Activated T-cell treated with anti-CD3 and anti-CD28 coated beads for 48 hours (primary cell): ENCODE results near the gene SLC8B1.

Experiments
- DNase-seq: peaks from one replicate; pipeline ENCODE4 v3.0.0-alpha.2; 2020; ENCODE audit warnings: low read depth

The SLC8B1 gene

GRCh38 chr12:113318900-113319628 is 15.8 kb downstream of the SLC8B1 start:
- no peak for DNase-seq

DNA sequence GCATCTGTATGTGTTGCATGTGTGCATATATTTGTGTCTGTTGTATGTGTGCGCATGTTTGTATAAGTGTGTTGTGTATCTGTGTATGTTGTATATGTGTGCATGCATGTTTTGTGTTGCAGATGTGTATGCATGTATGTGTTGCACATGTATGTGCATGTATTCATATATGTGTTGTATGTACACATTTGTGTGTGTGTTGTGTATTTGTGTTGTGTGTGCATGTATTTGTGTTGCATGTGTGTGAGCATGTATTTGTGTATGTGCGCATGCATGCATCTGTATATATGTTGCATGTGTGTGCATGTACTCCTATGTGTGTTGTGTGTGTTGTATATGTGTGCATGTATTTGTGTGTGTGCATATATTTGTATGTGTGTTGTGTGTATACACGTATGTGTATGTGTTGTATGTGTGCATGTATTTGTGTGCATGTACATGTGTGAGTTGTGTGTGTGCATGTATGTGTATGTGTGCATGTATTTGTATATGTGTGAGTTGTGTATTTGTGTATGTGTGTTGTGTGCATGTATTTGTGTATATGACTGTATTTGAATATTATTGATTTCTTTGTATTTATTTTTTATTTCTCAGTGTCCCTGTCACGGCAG is 16.8 kb downstream of the SLC8B1 start:
- DNase-seq, result no peak

GRCh38 chr12:113317122-113317521 is 17.8 kb downstream of the SLC8B1 start:
- no peak for DNase-seq

DNA sequence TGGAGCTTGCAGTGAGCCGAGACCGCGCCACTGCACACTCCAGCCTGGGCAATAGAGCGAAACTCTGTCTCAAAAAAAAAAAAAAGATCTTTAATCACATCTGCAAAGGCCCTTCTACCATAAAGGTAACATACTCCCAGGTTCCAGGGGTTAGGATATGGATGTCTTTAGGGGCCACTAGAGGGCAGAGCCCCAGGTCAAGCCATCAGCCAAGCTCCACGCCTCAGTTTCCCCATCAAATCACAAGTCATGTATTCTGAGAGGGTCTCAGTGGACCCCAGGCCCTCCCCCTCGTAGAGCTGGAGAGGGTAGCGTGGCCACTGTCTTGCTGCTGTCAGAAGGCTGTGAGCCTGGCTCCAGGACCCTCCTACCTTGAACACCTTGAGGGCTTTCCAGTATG is 18.8 kb downstream of the SLC8B1 start:
- no peak for DNase-seq

DNA sequence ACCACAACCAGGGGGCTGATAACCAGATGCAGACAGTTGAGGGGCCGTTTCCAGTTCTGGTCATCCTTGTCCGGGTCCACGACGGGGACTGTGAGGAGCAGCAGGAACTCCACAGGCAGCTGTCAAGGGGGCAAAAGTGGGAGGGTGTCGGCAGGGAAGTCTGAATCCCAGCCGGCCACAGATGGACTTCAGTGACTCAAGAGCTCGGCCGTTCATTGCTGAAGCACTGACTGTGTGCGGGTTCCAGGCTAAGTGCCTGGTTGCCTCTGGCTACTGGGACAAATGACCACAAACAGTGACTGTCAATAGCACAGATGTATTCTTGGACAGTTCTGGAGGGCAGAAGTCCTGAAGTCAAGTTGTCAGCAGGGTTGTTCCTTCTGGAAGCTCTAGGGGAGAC is 19.6 kb downstream of the SLC8B1 start:
- no peak for DNase-seq

- no peak for DNase-seq
These were observed 20.8 kb downstream of the SLC8B1 start for GRCh38 chr12:113314121-113314529.

DNA sequence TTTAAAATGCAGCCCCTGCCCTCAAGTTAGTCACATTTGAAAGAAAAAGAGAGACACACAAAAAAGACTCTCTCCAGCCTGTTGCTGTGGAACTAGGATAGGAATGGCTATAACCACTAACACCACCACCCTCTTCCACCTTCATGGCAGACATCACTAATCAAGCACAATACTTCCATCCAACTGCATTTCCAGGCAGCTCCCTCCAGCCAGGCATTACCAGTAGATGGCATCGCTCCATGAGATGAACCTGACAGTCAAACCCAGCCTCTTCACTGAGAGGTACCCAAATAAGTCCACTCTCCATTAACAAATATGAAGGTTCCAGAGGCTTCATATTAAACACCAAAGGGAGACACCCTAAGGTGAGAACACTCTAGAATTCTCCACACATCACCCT is 24.4 kb downstream of the SLC8B1 start:
- DNase-seq, result no peak

DNA sequence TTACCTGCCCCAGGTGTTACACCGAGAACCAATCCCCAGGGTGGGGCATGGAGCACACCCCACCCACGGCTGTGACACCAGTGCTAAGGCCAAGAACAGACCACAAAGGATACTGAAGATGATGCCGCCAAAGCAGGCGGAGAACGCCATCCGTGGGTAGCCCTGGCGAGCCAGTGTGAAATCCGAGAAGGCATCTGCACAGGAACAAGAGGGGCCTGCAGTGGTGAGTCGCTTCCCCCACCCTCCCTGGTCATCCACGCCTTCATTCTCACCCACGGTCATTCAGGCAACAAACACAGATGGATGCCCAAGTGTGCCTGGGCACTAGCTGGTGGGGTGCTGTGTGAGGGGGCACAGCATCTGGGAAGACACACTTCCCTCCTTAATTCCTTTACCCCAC is 28.5 kb downstream of the SLC8B1 start:
- no peak for DNase-seq

DNA sequence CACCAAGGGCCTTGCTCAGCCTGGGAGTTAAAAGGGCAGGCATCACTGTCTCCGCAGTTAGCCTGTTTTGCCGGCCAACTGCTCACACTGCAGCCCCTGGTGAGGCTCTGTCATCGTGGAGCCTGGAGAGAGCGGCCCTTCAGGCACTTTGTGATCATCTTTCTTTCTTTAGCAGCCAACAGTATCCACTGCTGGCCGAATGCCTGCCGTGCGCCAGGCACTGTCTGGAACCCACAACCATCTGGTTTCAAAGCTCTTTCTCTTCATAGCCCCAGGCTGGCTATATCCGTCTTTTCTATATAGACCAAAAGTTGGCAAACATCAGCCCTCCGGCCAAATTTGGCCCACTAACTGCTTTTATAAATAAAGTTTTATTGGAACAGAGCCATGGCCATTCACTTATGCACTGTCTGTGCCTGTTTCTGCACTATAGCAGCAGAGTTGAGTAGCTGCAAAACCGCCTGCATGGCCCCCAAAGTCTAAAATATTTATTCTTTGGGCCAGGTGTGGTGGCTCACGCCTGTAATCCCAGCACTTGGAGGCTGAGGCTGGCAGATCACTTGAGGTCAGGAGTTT is 29.5 kb downstream of the SLC8B1 start:
- no peak for DNase-seq

DNA sequence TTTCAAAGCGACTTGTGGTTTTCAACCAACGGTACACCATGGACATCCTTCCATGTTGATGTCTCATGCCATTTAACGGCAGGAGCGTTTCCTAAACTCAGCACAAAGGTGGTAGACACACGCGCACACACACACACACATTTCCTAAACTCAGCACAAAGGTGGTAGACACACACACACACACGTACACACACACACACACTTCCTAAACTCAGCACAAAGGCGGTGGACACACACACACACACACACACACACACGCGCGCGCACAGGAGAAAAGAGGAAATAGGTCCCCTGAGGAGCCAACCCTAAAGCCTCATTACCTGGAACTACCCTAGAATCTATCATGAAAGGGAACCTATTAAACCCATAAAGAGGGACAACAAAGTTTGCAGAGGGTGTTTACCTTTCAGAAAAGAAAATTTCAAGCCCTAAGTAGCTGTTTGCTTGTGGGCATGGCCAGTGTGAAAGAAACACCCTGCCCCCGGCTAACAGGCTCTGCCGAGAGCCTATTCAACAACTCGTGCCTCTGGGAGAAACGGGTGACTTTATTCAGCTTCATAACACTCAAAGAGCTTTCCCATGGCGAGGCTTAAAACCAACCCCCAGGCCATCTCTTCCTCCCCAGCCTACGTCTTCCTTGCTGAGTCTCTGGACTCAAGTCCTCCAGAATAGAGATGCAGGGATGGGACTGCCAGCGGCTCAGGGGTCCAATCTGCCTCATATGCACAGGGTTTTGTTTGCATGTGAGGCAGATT is 31.8 kb downstream of the SLC8B1 start:
- DNase-seq, result no peak

DNA sequence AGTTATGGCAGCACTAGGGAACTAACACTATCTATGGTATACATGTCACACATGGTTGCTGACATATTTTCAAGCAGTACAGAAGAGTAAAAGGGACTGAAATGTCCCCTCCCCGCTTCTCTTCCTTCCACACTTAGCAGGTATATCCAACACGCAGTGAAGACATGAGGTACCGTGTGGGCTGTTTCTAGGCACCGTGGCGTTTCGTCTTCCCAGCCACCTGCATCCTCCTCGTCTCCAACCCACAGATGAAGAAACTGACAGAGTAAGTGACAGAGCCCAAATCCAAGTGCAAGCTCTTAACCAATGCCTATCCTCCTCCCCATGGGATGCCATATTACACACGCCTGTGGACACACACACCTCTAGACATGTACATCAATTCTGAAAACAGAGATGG is 32.4 kb downstream of the SLC8B1 start:
- no peak for DNase-seq

- DNase-seq, result no peak
These were observed 33.1 kb downstream of the SLC8B1 start for GRCh38 chr12:113301811-113302210.

DNA sequence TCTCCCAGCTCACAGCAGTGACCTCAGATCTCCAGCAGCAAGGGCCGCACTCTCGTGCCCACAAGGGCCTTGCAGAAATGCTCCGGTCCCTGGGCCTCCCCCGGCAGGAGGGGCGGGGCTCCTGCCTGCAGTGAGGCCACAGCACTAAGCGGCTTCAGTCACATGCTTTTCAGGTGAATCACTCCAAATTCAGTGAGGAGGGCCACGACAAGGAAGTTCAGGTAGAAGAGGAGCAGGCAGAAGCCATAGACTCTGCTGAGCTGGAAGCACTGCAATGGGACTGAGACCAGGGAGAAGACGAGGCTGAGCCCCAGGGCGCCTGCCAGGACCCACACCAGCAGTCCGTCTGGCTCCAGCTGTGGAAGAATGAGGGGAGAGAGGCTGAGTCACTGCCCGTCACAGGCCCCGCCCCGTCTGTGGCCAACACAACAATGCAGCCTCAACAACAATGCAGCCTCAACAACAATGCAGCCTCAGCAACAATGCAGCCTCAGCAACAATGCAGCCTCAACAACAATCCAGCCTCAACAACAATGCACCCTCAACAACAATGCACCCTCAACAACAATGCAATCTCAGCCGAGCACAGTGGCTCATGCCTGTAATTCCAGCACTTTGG is 35.2 kb downstream of the SLC8B1 start:
- no peak for DNase-seq

GRCh38 chr12:113298861-113299545 is 35.9 kb downstream of the SLC8B1 start:
- no peak for DNase-seq

DNA sequence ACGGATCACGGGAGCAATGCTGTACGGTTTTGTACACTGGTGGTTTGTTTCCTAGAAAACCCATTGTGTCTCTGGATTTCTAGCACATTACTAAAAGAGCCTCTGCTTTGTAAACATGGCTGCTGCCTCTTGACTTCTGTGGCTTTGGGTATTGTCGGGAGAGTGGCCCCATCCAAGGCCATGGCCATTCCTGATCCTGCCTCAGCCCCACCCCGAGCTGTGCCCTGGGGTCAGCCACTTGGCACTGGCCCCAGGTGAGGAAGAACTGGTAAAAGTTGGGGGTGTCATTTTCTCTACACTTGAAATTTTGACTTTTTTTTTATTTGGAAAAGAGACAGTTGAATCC is 36.5 kb downstream of the SLC8B1 start:
- DNase-seq, result no peak

DNA sequence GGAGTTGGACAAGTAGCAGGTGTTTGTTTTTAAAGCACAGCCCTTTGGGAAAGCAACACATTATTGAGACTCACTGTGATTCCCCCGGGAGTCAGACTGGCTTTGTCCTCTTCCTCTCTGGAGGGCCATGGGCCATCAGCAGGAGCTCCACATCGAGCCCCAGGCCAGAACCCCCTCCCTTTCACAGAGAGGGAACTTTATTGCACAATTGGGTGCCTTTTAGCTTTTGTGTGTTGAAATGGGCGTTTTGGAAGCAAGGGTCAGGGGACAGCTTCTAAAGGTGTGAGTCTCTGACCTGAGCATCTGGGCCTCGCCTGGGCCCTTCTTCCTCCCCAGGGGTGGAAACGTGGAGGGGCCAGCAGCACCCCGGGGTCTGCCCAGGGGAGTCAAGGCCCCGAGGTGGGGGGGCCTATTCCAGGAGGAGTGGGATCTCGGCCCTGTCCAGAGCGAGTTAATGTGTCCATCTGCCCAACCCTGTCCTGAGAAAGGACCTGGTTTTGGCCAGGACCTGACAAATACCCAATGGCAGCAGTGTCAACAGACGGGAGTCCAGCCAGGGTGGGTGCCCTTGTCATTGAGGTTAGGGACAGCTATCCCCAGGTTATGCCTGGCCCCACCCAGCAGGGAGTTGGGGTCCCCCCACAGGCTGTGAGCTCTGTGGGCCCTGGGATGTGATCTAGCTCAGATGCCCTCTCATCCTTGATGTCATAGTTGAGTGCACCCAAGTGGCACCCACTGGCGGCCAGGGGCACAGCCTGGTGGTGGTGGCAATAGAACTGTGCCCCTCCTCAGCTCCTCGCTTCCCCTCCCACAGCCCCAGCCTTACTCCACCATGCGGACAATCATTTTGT is 37.1 kb downstream of the SLC8B1 start:
- DNase-seq, result no peak

GRCh38 chr12:113297214-113297587 is 37.7 kb downstream of the SLC8B1 start:
- DNase-seq, result no peak

GRCh38 chr12:113296557-113297213 is 38.2 kb downstream of the SLC8B1 start:
- DNase-seq, result no peak

GRCh38 chr12:113295886-113296556 is 38.9 kb downstream of the SLC8B1 start:
- no peak for DNase-seq

DNA sequence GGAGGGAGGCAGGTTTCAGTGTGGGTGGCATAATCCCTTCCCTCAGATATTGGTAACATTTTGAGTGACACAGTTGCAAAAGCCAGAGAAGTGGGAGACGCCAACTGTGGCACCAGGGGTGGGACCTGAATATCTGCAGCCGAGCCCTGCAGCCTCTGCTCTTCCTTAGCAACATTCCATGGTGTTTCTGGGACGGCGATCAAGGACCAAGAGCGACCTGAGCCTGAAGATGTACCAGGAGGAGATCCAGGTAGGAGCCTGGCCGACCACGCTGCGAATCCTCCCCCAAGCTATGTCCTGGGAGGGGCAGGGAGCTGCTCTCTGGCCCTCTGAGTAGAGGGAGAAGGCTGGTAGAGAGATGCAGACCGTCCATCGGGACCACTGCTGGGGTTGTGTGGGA is 41.8 kb downstream of the SLC8B1 start:
- no peak for DNase-seq
